Retina (tissue), 1 donor: Measurements from ENCODE around the gene RAB21.

Source experiments
- DNase-seq: peaks from one replicate; pipeline ENCODE4 v3.0.0-alpha.2; 2016

The RAB21 gene, protein sequence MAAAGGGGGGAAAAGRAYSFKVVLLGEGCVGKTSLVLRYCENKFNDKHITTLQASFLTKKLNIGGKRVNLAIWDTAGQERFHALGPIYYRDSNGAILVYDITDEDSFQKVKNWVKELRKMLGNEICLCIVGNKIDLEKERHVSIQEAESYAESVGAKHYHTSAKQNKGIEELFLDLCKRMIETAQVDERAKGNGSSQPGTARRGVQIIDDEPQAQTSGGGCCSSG

DNA sequence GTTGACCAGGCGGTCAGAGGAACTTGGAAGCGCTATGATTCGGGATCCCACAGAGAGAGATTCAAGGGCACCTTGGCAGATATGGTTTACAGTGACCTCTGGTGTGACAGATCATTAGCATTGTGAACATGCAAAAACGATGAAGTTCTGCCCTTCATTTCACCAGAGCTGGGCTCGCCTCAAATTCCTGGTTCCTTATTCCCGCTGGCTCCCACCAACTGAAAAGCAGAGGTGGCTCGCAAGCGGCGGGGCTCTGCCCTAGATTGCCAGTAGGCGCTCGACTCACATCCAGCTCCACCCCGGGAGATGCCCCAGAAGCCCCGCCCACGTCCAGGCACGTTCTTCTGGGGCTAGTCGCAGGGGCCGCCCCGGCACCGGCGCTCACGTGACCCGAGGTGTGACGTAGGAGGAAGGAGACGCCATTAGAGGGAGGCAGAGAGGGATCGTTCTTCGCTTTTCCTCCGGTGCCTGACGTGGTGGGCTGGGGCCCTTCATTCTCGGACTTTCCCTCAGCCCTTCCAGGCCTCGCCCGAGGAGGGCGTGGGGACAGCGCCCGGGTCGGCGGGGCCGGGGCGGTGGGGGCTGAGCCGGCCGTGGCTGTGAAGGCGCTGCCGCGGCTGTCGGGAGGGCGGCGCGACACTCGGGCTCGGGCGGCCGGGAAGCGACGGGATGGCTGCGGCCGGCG lies at the start of gene RAB21:
Gene RAB21 (plus strand): TSS at position 403 of the 685 bp plus-strand sequence. CDS start 267 bp downstream, at position 670.
- peak; percentile 92 for DNase-seq

DNA sequence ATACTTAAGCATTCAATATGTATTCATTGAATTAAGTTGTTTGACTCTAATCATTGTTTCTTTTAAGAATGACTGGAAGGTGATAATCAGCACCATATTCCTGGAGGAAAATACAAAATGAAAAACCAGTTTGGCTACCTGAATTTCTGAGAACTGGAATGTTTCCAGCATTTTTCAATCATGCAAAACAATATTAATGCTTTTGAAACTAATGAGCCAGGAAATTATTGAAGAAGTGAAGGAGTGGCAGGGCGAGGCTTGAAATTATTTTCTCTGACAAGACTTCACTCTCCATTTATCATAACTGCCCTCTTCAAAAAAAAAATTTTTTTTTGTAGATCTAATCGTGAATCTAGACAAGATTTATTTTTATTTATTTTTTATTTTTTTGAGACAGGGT lies 49.7 kb upstream of the RAB21 start:
- no peak for DNase-seq

DNA sequence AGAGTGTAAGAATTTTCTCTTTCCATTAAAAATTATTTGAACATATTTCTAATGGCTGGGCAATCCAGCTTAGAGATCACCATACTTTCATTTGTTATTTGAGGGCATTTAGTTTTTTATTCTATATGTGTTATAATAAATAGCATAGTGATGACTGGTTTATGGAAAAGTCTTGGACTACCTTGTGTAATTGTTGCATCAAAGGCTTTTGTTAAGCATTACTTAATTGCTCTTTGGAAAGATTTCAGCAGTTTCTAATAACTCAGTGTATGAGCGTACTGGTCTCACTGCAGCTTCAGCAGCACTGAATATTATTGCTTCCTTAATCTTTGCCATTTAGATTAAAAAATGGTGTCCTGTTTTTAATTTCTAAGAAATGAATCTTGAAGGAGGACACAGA lies 46.0 kb upstream of the RAB21 start:
- DNase-seq, result no peak

DNA sequence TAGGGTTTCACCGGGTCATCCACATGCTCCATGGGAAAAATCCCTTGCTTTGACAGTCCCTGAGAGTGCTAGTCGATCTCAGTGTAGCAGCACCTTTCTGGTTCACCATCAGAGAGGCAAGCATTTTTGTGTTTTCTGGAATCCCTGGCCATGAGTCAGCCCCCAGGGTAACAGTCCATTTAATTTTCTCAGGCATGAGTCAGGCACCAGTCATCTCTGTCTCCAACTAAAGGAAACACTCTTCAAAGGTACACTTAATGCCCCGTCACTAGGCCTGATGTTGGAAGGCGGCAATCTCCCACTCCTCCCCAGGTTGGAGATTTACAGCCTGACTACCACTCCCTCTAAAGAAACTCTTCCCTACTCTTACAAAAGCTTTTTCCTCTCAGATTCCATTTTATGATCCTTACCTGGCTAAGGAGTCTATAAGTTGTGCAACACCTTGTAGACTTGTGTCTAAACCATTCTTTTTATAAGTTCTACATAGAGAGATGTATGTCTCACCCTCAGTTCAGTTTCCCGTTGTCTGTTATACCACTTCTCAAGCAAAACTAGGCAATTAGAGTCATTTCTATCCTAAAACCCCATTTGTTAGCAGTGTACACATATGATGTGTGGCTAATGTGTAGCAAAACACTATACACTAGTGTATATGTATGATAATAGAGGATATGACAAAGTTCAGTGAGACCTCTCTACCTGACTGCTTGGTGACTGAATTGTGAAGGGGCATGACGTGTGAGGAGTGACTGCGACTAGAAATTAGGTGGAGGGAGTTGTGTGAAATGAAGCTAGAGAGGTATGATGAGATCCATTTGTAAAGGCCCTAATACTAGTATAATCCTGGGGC lies 44.2 kb upstream of the RAB21 start:
- no peak for DNase-seq

DNA sequence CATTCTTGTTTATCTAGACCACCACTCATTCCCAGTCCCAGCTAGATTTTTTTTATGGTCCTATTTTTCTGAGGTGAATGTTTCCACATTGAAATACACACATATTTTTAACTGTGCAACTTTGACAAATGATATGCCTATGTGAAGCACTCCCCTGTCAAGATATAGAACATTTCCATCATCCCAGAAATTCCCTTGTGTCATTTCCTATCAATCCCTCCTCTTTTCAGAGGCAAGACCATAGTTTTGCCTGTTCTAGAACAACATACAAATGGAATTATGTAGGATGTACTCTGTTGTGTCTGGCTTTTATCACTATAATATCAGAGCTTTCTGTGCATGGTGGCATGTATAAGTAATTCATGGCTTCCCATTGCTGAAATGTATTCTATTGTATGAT lies 36.1 kb upstream of the RAB21 start:
- no peak for DNase-seq

DNA sequence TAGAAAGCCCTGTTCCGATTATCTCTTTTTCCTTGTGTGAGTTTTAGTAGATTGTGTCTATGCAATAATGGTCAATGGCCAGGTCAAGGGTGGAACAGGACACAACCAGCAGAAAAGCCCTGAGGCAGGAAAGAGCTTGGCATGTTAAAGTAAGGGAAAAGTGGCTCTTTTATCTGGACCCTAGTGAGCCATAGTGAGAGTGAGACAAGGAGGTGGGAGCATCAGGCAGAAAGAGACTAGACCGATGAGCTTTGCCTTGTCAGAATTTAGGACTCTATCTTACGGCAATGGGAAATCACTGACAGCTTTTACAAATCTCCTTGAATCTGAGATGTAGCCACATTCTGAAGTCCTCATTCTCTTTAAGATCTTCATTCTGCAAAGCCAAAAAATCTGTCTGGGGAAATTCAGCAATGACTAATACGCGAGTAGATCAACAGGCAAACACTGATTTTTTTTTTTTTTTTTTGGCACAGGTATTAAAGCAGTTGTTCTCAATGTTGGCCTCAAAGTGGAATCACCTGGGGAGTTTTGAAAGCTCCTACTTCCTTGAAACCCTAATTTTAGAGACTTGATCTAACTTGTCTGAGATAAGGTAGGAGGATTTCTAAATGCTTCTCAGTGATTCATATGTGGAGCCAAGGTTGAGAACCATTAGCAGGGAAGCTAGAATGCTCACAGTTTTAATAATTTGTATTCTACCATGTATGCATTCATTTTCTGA lies 34.9 kb upstream of the RAB21 start:
- DNase-seq, result no peak

DNA sequence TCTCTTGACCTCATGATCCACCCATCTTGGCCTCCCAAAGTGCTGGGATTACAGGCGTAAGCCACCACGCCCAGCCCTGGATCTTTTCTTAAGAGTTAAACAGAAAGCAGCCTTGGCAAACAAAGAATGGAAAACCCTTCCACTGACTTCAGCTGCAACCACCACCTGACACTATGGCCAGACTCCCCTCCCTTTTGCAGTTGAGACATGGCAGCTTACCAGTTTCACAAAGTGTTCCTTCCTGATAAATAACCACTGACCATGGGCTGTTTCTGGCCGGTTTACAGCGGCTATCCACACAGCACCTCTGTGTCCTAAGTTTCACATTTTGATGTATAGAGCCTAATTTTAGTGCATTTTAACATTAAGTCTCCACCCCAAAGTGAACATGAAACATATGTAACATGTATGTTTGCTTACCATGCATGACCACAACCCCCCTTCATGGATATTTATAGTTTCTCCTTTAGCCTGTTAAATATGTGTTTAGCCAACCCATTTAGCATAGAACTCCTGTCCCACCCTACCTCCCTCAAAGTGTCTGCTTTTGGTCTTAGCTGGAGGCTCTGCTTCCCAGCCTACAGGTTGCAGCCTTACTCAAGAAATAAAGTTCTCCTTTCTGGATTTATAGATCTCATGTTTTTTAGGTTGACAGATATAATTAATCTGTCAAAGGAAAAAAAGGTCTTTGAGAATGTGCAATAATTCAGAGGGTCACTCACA lies 32.7 kb upstream of the RAB21 start:
- no peak for DNase-seq

DNA sequence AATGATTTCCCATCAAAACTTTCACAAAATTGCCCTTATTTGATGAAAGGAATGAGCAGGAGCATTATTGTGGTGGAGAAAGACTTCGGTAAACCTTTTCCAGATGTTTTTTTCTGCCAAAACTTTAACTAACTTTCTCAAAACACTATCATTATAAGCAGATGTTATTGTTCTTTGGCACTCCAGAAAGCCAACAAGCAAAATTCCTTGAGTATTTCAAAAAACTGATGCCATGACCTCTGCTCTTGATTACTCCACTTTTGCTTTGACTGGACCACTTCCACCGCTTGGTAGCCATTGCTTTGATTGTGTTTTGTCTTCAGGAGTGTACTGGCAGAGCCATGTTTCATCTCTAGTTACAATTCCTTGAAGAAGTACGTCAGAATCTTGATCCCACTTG lies 29.7 kb upstream of the RAB21 start:
- no peak for DNase-seq

DNA sequence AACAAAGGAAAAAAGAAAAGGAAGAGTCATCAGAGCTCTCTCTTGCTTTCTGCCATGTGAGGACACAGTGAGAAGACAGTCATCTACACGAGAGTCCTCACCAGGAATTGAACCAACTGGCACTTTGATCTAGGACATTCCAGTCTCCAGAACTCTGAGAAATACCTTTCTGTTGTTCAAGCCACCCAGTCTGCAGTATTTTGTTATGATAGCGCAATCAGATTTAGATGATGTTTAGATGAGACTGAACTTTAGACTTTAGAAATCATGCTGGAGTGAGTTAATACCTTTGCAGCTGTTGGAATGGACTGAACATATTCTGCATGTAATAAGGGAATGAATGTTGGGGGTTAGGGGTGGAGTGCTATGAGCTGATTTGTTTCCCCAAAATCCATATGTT lies 28.1 kb upstream of the RAB21 start:
- DNase-seq, result no peak

DNA sequence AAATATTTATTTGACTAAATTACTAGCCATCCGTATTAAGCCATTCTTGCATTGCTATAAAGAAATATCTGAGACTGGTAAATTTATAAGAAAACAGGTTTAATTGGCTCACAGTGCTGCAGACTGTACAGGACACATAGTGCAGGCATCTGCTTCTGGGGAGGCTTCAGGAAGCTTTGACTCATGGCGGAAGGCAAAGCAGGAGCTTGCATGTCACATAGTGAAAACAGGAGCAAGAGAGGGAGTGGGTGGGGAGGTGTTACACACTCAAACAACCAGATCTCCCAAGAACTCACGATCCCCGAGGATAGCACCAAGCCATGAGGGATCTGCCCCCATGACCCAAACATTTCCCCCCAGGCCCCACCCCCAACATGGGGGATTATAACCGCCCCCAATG lies 26.7 kb upstream of the RAB21 start:
- DNase-seq, result no peak

DNA sequence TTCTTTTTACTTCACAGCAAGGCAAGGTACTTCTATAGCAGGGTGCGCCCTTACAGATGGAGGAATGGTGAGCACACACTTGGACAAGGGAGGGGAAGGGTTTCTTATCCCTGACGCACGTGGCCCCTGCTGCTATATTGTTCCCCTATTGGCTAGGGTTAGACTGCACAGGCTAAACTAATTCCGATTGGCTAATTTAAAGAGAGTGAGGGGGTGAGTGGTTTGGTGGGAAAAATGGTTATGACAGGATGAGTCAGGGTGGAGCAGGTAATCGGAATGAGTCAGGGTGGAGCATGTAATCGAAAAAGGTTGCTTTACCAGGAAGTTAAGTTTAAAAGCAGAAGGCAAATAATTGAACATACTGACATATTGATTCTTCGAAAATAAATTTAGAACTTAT lies 23.7 kb upstream of the RAB21 start:
- no peak for DNase-seq

DNA sequence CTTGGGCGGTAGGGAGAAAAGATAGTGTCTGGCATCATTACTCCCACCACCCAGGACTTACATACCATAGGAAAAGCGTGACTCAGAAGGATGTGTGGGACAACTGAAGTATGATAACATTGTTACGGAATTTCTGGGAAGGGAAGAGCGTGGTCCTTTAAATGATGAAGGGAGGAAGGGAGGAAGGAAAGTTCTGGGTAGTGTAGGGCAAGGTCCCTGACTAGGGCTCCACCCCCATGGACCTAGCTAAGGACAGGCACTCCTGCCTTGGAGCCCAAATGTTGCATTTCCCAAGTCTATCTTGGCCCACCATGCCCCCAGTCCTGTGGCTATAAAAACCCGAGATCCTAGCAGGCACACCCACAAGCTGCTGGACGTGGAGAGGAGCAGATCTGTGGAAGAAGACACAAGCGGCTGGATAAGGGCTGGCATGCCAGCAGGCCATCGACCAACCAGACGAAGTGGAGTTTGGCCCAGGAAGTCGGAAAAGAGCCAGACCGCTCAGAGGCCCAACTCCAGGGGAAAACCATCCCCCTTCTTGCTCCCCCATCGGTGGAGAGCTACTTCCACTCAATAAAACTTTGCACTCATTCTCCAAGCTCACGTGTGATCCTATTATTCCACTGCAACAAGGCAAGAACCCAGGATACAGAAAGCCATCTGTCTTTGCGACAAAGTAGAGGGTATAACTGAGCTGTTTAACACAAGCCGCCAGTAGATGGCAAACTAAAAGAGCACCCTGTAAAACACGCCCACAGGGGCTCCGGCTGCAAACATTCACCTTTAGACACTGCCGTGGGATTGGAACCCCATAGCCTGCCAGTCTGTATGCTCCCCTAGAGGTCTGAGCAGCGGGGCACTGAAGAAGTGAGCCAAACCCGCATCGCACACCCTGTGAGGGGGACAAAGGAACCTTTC lies 23.0 kb upstream of the RAB21 start:
- no peak for DNase-seq

DNA sequence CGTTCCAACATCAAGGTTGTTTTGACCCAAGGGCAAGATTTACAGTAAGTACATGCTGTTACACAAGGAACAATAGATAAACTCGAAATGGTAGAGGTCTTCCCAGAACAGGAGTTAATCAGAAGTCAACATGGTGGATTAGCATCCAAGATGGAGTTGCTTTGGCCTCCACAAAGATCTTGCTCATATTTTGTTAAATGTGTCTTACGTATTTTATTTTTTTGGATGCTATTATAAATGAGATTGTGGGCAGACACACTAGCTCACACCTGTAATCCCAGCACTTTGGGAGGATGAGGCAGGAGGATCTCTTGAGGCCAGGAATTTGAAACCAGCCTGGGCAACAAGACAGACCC lies 22.3 kb upstream of the RAB21 start:
- DNase-seq, result no peak

DNA sequence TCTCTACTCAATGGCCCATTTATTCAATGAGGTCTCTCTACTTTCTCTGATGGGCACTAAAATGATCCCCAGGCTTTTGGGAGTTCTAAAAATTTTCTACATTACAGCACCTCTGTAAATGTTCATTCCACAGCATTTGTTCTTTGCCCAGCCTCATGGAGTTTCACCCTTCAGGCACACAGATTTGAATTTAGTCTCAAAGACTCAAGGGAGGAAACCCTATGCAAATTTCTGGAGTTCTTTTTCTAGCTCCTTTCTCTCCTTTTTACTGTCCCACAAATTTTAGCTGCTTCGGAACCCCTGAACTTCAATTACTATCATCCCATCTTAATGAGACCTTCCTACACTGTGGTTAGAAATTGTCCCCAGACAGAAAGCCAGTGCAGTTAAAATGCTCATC lies 17.5 kb upstream of the RAB21 start:
- DNase-seq, result no peak

DNA sequence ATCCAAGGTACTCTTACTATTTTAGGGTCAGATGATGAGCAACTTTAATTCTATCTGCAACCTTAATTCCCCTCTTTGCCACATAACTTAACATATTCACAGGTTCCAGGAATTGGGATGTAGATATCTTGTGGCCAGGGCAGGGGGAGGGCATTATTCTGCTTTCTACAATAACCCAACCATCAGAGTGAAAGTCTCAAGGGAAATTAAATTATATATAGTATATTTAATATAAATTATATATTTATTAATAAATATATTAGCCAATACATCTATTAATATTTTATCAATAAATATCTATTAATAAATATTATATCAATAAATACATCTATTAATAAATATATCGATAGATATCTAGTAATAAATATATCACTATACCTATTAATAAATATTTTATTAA lies 11.7 kb upstream of the RAB21 start:
- no peak for DNase-seq

DNA sequence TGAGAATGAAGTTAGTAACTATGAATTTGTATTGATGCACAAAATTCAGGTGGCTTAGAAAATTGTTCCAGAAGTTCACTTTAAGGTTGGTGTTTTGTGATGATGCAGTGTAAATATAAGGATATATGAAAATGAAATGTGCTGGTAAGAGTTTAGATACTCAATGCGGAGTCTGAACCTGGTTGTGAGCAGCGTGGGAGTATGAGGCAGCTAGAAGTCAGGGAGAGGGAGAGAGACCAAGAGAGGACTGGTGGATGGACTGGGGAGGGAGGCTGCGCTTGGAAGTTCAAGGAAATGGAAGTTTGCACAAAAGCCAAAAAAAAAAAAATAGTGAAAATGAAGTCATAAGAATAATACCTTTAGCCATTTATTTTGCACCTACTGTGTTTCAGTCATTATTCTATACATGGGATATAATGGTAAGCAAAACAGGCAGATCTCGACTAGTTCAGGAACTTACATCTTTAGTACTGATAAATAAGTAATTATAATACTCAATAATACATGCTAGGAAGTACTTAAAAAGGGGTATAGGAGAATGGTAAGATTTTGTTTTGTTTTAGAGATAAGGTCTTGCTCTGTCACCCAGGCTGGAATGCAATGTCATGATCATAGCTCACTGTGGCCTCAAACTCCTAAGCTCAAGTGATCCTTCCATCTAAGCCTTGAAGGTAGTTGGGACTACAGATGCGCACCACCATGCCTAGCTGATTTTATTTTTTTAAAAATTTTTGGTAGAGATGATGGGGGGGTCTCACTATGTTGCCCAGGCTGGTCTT lies 10.0 kb upstream of the RAB21 start:
- no peak for DNase-seq

DNA sequence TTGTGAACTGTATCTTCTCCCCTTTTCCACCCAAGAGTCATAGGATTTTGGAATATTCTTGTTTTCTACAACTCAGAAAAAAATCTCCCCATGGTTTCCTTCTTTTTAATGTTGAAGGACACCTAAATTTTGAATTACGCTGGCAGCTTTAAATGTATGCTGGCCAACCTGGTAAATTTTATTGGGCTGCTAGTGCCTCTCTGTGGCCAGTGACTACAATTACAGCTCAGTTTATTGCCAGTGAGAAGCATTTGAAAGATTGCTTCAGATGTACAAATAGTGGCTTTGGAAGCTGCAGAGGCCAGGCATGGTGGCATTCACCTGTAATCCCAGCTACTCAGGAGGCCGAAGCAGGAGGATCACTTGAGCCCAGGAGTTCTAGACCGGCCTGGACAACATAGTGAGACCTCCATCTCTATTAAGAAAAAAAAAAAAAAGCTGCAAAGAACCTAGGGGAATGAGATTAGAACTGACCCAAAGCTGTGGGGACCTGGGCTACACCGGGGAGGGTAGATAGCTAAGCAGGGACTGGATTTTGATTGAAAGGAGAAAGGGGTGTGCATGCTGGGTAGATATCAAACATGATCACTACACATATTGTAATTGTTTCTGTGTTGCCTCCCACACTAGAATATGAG lies 7.6 kb upstream of the RAB21 start:
- DNase-seq, result peak; percentile 56

DNA sequence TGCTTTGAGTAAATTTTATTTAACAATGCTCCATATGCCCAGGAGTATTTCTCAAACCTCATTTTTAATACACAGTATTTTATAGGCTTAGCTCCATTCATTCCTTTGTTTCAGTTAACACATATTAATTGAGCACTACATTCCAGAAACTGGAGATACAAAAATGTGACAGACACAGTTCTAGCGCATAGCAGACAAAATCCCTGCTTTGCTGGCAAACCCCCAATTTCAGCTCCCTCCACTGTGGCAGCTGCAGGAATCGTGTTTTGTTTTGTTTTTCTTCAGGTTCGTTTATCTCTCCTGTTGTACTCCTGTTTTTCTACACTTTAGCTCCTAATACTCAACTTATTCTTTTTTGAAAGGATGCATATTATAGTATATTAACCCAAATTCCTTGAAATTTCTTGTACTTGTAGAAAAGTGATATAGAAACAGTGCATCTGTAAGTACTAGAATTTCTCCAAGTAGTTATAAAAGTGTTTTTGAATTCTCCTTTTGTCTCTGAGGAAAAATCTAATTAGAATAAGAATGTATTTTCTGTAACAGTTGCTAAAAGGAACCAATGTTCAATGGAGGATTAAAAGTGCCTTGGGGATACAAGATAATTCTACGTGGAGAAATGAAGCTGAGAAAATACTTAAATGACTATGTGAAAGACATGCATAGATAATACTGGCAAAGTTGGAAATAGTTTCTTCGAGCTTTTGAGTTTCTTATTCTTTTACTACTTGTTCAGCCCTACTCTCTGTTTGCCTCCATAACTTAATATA lies 6.4 kb upstream of the RAB21 start:
- DNase-seq, result no peak

DNA sequence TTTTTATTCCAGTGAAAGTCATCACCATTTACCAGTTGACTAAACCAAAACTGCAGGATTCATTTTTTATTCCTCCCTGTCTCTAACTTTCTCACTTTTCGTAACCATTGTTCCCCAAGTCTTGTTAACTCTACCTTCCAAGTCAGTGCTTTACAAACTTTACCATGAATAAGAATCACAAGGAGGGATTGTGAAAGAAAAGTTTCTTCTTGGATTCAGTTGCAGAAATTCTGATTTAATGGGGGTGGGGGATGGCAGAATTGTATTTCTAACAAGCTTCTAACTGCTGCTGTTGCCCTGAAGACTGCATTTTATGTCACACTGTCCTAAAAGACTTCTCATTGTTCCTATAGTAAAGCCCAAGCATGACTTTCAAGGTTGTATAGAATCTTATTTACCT lies 5.0 kb upstream of the RAB21 start:
- no peak for DNase-seq
